ENCODE data around the gene TLE5.
"Not testable (repeated sequence)": the region's sequence is repeated elsewhere in the genome, so short reads cannot be mapped to it uniquely, and the experiment has no call there.

Gene TLE5

DNA sequence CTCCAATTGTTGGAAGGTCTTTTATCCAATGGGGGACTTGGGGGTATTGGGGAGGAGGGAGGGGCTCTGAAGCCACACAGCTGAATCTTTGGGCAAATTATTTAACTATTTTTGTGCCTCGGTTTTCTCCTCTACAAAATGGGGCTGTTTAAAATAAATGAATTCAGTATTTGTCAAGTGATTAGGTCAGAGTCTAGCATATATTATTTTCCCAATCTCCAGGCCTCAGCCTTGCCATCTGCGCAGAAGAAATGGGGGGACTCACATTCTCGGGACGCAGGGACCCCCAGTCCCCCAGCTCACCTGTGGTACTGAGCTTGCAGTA is 1.5 kb downstream of the TLE5 start:
- DNase-seq = no peak

- no peak for DNase-seq
These were observed 2.6 kb downstream of the TLE5 start for GRCh38 chr19:3059653-3060052.

- no peak for DNase-seq
These were observed 3.4 kb downstream of the TLE5 start for GRCh38 chr19:3058821-3059314.

DNA sequence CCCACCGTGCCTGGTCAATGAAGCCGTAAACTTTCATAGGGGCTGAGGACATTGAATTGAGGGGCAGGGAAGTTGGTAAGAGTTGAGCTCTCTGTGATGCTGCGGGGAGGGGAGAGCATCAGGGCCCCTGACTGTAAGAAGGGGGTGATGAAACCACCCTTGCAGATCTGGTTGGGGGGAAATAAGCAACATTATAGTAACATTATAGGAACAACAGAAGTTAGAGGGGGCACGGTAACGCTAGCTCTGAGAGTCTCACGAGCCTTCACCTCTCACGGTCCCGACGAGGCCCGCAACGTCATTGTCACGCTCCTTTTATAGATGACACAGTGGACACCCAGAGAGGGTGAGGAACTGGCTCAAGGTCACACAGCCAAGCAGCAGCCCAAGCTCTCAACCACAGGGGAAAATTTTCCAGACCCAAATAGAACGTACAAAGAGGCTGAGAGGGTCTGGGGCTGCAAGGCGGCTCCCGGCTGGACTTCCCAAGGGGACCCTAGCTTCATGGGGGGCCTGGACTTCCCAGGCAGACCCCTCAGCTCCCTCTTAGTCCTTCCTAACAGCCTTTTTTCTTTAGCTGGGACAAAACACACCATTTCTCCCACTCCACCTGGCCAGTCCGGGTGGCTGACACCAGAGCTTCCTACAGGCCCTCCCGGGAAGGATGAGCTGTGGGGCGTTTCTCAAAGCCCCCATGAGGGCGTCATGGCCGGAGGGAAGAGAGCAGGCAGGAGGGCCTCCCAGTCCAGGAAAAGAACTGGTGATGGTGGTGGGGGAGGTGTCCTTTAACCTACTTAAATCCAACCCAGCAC is 4.1 kb downstream of the TLE5 start:
- DNase-seq = no peak

DNA sequence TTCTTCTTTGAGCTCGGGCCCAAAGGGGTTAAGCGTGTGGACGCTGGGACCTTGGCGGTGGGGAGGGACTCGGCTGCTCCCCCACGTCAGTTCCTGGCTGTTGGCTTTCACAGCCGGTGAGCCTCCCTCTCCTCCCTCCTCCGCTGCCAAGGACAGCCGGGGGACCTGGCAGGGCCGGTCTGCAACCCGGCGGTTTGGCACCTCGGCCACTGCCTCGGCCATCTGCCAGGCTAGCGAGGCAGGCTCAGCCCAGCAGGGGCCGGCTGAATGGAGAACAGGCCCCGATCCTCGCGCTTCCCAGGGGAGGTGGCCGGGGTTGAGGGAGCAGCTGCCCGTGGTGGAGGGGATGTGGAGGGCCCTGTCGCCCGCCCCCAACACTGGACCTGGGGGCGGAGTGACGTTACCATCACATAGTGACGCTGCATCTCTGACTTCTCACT is 5.0 kb downstream of the TLE5 start:
- DNase-seq = no peak

DNA sequence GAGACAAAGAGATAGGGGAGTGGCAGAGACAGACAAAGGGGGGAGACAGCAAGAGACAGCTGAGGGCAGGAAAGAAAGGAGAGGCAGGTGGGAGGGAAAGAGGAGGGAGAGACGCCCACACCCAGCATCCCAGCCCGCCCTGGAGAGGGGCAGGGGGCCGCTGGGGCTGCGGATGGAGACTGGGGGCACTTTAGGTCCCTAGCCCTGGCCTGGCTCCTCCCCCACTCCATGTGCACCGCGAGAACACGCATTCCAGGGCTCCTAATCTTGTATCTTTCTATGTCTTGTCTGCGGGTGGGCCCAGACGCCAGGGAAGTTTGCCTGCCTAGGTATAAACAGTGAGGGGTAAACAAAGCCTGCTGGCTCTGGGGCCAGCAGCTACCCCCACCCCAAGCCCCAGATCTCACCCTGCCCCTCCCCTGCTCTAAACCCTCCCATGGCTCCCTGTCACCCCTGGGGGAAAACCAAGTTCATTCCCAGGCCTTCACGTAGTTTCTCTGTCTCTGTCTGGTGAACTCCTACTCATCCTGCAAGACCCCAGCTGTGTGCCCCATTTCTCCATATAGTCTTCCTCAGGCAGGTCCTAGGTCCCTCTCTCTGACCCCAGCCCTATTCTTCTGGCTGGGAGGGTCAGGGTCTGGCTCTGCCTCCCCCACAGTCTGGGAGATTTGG is 5.7 kb downstream of the TLE5 start:
- no peak for DNase-seq

- no peak for DNase-seq
These were observed 6.4 kb downstream of the TLE5 start for GRCh38 chr19:3055741-3056416.

DNA sequence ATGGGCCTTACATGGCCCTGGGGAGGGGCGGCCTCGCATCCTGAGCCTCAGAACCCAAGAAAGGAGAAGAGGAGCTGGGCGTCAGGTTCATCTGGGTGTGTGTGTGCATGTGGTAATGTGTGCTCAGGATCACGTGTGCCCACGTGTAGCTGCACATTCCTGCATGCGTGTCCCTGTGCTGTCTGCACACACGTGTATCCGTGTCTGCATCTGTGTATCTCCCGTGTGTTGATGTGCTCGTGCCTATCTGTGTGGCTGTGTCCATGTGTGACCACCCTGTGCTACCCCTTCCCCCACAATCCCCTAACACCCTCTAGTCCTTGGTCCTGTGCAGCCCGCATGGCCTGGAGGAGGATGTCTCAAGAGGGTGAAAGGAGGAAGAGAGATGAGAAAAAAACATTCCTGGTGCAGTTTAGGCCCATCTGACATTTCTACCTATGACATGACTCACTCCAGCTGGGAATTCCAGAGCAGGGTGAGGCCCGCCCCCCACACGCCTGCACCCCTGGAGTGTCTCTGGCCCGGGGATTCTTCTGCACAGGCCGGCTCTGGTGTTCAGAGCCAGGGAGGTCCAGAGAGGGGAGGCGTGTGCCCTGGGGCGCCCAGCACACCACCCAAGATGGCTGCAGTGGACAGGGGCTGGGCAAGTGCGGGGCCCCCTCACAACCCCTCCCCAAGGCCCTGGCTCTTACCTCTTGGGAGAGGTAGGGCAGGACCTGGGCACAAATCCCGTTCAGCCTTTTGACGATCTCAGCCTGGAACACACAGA is 7.1 kb downstream of the TLE5 start:
- no peak for DNase-seq

DNA sequence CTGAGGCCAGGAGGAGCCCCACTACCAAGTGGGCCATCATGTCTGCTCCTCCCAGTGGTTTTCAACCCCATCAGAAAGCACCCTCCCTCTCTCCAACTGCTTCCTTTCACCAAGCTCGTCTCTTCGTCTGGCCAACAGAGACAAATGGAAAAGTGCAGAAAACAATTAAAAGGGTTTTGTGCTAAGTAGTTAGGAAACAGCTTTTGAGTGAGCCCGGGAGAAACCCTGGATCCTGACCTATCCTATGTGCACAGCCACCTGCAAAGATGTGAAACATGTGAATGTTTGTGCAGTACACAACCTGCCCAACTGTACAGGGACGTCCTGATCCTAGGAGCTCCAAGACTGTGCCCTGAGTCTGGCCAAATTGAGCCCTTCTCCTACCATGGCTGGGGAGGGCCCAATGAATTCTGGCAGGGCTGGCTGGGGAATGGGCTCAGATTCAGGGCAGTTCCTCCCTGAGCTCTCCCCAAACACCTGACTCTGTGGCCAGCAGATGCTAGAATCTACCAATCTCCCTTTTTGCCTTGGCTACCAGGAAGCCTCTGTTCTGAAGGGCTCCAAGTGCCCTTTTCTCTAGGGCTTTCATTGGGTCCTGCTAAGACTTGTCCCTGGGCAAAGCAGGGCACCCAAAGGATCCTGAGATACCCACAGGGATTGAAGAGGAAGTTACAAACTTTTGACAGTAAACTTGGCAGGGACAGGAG is 7.9 kb downstream of the TLE5 start:
- no peak for DNase-seq

- no peak for DNase-seq
These were observed 8.5 kb downstream of the TLE5 start for GRCh38 chr19:3053780-3054179.

DNA sequence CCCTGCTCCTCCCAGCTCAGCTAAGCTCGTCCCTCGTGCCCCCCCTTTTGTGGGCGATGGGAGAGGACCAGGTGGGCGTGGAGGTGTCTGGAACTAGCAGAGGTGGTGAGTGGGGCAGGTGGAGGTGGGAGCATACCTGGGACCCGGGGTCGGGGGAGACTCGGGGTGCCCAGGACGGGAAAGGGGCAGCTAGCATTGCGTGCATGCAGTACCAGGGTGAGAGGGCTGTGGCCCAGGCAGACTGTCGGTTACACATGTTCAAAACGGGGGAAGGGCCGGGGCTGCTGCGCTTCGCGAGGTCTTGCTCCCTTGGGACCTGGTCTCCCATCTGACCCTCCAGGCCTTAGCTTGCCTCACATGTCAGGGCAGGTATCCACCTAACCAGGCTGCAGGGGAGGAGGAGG is 9.1 kb downstream of the TLE5 start:
- DNase-seq = no peak

GRCh38 chr19:3050016-3050415 is 12.3 kb downstream of the TLE5 start:
- DNase-seq = not testable (repeated sequence)

DNA sequence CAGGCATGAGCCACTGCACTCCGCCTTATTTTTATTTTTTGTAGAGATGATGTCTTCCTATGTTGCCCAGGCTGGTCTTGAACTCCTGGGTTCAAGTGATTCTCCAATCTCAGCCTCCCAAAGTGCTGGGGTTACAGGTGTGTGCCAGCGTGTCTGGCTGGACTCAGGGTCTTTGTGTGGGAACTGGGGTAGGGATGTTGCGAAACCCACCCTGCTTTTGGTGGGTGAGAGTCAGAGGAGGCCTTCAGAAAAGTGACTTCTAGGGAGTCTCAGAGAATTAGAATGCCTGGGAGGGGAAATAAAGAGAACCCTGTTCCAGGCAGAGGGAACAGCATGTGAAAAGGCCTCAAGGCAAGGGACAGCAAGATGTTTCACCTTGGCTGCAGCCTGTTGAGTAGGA is 13.2 kb downstream of the TLE5 start:
- no peak for DNase-seq

DNA sequence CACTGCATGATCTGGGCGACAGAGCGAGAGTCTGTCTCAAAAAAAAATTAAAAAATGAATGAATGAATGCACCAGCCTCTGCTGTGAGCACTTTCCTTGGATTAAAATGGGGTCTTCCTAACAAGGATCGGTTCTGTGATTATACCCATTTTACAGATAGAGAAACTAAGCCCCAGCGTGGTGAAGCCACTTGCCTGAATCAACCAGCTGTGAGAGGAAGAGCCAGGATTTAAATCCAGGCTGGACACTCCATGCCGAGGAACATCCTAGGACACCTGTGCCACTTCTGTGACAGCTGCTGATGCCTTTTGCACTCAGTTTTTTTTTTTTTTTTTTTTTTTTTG is 14.1 kb downstream of the TLE5 start:
- no peak for DNase-seq

DNA sequence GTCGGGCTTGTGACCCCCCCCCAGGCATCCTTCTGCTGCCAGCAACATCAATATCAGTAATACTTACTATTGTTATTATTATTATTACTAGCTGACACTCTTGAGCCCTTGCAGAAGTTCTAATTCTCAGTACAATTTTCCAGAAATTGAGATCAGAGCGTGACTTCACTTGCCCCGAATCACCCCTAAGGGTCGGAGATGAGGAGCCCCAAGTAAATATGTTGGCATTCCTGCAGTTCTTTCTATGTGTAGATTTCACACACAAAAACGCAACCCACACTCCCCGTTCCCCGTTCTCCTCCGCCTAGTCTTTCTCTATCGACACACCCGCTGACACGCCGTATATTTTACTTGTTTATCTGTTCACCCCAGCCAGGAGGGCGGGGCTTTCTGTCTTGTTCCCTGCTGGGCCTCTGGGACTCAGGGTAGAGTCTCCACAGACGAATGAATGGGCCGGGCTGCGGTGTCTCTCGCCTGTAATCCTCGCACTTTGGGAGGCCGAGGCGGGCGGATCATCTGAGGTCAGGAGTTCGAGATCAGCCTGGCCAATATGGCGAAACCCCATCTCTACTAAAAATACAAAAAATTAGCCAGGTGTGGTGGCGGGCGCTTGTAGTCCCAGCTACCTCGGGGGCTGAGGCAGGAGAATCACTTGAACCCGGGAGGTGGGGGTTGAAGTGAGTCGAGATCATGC is 14.7 kb downstream of the TLE5 start:
- peak; percentile 62 for DNase-seq

DNA sequence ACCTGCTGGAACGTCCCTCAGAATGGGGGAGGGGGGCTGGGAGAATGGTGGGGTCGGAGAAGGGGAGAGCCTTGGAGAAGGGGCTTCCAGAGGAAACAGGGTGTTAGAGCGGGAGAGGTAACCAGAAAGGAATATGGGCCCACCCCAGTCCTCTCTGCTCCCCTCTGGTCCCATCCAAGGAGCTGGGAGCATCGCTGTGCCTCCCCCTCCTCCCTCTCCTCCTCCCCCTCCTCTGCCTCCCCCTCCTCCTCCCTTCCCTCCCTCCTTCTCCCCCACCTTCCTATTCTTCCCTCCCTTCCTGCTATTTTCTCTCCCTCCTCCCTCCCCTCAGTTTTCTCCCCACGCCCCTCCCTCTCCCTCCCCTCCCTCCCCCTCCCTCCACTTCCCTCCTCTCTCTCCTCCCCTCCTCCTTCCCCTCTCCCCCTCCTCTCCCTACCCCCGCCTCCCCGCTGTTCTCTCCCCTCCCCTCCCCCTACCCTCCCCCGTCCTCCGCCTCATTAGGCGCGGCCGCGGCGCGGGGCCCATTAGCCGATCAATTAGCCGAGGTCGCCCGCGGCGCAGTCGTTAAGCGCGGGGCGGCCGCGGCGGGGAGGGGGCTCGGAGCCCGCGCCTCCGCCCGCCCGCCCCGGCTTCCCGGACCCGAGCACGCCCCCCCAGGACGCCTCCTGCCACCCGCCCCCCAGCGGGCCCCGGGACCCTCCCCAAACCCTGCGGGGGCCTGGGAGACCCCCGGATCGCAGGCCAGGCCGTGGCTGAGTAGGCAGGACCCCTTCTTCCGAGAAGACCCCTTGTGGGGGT is 15.4 kb downstream of the TLE5 start:
- DNase-seq = peak; percentile 10

GRCh38 chr19:3045885-3046697 is 16.2 kb downstream of the TLE5 start:
- no peak for DNase-seq

DNA sequence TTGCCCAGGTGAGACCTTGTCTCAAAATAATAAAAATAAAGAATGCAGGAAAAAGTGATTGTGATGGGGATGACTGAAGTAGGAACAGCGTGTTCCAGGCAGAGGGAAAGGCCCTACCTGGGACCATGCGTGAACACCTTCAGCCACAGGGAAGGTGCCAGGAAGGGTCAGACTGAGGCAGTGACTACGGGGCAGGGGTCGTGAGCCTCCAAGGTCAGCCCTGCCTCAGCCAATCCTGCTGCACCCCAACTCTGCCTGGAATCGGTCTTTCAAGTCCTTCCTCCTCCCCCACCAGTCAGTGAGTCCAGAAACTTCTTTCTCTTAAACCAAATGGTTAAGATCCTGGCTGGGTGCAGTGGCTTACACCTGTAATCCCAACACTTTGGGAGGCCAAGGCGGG is 17.1 kb downstream of the TLE5 start:
- DNase-seq = no peak

- no peak for DNase-seq
These were observed 19.6 kb downstream of the TLE5 start for GRCh38 chr19:3042621-3043267.

Measured in stimulated activated naive CD4-positive, alpha-beta T cell treated with Interleukin-2 at 50 U/mL for 16 hours (primary cell).